NB4 (cell line): ENCODE measurements around the gene CCL23.

ENCODE experiments used
- DNase-seq: peaks from one replicate; pipeline ENCODE4 v3.0.0; 2010; ENCODE audit warnings: low read depth
- H3K4me3 ChIP-seq: one replicate; pipeline ENCODE4 v1.5.1; 2011; ENCODE audit warnings: mild to moderate bottlenecking, low read depth, low read length, moderate library complexity
- MYC ChIP-seq: IDR thresholded peaks from 2 replicates; pipeline ENCODE4 v1.6.1; 2011; ENCODE audit warnings: low read depth, low read length
- POLR2A ChIP-seq: IDR thresholded peaks from 2 replicates; pipeline ENCODE4 v1.6.1; 2011; ENCODE audit warnings: mild to moderate bottlenecking; ENCODE audit not compliant: insufficient read length; ENCODE audit errors: extremely low read depth
- TF ChIP-seq, protein P1 (sequence below): IDR thresholded peaks from one replicate; pipeline ENCODE4 v1.5.1; 2012; ENCODE audit warnings: low read depth, low read length
- TF ChIP-seq, protein P2 (sequence below): IDR thresholded peaks from 2 replicates; pipeline ENCODE4 v1.6.1; 2011; ENCODE audit warnings: low read depth, low read length

Gene CCL23

DNA sequence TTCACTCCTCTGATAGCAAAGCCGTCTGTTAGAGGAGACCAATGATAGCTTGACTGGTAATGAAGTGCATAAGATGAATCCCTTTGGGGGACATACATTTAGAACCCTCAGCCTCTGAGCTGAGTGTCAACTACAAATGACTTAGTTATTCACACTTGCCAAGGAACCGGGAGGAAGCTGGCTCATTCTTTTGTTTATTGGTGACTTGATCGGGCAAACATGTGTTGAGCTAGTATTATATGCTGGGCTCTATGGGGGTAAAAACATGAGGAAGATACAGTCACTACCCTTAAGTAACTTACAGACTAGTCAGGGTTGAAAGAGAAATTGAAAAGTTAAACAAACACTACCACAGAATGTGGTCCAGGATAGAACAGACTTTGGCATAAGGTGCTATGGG lies 39.4 kb downstream of the CCL23 start:
- no peak overlapping the region for H3K4me3 ChIP-seq
- no peak for DNase-seq
- TF ChIP-seq POLR2A (no peak), MYC (no peak)
- TF ChIP-seq, protein P1, sequence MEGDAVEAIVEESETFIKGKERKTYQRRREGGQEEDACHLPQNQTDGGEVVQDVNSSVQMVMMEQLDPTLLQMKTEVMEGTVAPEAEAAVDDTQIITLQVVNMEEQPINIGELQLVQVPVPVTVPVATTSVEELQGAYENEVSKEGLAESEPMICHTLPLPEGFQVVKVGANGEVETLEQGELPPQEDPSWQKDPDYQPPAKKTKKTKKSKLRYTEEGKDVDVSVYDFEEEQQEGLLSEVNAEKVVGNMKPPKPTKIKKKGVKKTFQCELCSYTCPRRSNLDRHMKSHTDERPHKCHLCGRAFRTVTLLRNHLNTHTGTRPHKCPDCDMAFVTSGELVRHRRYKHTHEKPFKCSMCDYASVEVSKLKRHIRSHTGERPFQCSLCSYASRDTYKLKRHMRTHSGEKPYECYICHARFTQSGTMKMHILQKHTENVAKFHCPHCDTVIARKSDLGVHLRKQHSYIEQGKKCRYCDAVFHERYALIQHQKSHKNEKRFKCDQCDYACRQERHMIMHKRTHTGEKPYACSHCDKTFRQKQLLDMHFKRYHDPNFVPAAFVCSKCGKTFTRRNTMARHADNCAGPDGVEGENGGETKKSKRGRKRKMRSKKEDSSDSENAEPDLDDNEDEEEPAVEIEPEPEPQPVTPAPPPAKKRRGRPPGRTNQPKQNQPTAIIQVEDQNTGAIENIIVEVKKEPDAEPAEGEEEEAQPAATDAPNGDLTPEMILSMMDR = no peak
- TF ChIP-seq, protein P2, sequence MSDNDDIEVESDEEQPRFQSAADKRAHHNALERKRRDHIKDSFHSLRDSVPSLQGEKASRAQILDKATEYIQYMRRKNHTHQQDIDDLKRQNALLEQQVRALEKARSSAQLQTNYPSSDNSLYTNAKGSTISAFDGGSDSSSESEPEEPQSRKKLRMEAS = no peak

DNA sequence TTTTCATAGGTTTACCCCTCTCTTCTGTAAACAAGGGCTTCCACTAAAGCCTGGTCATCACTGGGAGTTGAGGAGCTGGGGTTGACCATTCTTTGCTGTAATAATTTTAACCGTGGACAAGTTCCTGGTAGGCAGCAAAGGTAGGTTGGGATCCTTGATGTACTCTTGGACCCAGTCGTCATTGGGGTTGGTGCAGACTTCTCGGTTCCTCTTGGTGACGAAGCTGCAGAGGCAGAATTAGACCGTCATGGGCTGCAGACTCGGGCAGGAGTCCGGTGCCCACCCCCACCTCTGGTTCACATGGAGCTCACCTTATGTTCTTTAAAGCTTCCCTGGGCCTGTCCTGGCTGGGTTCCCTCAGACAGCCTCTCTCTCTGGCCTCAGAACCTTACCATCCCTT lies 40.3 kb downstream of the CCL23 start:
- H3K4me3 ChIP-seq = no peak overlapping the region
- DNase-seq = no peak
- TF ChIP-seq MYC (no peak), POLR2A (no peak)
- TF ChIP-seq, protein P2 = no peak

DNA sequence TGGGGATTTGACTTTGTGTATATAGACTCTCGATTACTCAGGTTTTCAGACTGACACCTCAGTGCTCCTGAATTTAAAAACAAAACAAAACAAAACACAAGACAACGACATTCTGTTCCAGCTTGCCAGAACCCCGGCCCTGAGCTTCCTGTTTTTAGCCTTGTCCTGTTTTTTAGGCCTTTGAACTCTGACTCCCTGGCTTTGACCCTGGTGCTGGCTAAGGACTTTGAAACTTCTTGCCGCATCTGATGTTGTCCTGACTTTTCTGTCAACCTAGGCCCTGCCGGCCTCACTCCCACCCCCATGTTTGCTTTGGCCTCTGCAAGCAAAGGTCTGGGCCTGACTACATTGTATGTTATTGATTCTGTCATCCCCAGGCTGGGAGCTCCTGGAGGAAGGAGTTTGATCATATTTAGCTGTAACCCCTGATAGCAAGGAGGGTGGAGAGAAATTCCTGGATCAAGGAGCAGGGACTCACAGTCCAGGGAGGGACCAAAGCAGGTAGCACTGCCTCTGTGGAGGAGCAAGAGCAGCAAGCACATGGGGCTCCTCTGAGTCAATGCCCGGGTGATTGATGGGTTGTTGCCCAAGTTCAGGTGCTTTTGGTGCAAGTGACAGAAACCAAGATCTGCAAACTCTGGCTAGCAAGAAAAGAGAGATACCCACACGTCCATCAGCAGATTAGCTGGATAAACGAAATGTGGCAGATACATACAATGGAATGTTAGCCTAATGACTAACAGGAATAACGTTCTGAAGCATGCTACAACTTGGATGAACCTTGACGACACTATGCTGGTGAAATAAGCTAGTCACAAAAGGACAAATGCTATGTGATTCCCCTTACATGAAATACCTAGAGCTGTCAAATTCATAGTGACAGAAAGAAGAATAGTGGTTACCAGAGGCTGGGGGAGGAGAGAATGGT lies 44.2 kb downstream of the CCL23 start:
- no peak for DNase-seq
- no peak overlapping the region for H3K4me3 ChIP-seq
- TF ChIP-seq, protein P1 = no peak
- TF ChIP-seq MYC (no peak), POLR2A (no peak)
- TF ChIP-seq, protein P2 = no peak

DNA sequence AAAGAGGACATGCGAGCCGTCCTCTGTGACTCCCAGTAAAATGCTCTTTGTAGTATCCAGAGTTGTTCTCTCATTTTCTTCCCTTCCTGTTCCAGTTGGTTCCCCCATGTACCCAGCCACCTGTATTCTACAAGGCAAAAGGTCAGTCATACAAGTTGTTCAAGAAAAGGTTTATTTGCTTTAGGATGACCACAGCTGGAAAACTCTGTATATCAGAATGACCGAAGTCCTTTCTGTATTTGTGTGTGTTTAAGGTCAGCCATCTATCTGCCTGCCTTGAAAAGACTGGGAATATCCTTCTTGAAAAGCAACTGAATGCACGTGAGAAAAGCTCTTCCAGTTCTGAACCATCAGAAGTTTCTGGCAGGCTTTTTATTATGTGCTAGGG lies 44.8 kb downstream of the CCL23 start:
- no peak for DNase-seq
- no peak overlapping the region for H3K4me3 ChIP-seq
- TF ChIP-seq, protein P1 = no peak
- TF ChIP-seq POLR2A (no peak), MYC (no peak)
- TF ChIP-seq, protein P2 = no peak

DNA sequence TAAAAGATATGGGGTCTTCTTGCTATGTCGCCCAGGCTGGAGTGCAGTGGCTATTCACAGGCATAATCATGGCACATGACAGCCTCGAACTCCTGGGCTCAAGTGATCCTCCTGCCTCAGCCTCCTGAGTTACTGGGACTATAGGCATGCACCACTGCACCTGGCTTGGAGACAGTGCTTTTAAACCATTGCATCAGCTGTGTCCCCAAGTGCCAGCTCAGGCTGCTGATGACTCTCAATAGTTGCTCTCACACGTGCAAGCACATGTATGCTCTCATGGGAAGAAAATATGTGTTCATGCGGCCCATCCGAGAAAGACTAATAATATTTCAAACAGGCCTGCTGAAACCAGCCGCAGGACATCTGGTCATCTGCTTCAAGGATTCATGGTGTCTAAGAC lies 45.2 kb downstream of the CCL23 start:
- TF ChIP-seq MYC (no peak), POLR2A (no peak)
- TF ChIP-seq, protein P2 = no peak
- TF ChIP-seq, protein P1 = no peak
- DNase-seq = no peak
- H3K4me3 ChIP-seq = no peak overlapping the region

DNA sequence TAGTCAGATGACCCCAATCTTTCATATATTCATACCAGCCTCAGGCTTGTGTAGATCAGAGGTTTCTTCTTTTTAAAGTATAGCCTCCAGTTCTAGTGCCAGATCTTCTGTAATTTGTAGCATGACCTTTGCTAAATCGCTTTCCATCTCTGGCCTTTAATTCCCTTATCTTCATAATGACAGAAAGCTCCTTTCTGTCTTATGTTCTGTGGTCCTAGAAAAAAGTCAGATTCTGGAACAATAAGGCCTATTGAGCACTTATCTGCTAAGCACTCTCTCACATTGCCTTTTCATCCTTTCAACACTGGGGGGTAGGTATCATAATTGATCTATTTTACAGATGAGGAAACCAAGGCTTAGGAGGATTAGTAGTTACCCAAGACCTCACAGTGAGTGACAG lies 45.7 kb downstream of the CCL23 start:
- no peak overlapping the region for H3K4me3 ChIP-seq
- no peak for DNase-seq
- TF ChIP-seq MYC = no peak
- TF ChIP-seq, protein P1 = no peak
- TF ChIP-seq, protein P2 = no peak
- no peak for TF ChIP-seq POLR2A
